Keratinocyte (primary cell): ENCODE data around the gene MED29. TPM values are rescaled to one million over a fixed set of nuclear protein-coding genes. Genes with fewer than 3 reads are reported as not detected.

Experiments used
- DNase-seq: peaks from one replicate; pipeline ENCODE4 v3.0.0-alpha.2; 2011; ENCODE audit warnings: low read depth, missing footprints, low spot score
- FAIRE-seq: peaks from 2 replicates; lab custom pipeline; 2011; peaks lifted over from hg19 to GRCh38; lab: Jason Lieb, UNC
- H2AFZ ChIP-seq: 2 replicates; pipeline ENCODE4 v1.6.0; 2012; ENCODE audit warnings: low read length, control low read depth, inconsistent platforms; ENCODE audit not compliant: control insufficient read depth
- H3K27ac ChIP-seq: 2 replicates; pipeline ENCODE4 v1.5.1; 2011; ENCODE audit warnings: low read length; ENCODE audit not compliant: control insufficient read depth, insufficient read depth
- H3K27me3 ChIP-seq: 3 replicates; pipeline ENCODE4 v1.6.0; 2011; ENCODE audit warnings: low read length; ENCODE audit not compliant: control insufficient read depth, insufficient read depth; ENCODE audit errors: extremely low read depth
- H3K36me3 ChIP-seq, 2 experiments: 2 replicates in 1 of 2; 3 replicates in 1 of 2; pipeline ENCODE4 v1.5.1; 2011; ENCODE audit warnings: low read length in 2 of 2, mild to moderate bottlenecking in 1 of 2; ENCODE audit not compliant: control insufficient read depth in 2 of 2, insufficient read depth in 2 of 2; ENCODE audit errors: extremely low read depth in 1 of 2
- H3K4me1 ChIP-seq: 3 replicates; pipeline ENCODE4 v1.5.1; 2011; ENCODE audit warnings: low read length; ENCODE audit not compliant: control insufficient read depth, insufficient read depth; ENCODE audit errors: extremely low read depth
- H3K4me2 ChIP-seq: 3 replicates; pipeline ENCODE4 v1.6.0; 2011; ENCODE audit warnings: low read depth, low read length; ENCODE audit not compliant: control insufficient read depth, insufficient read depth; ENCODE audit errors: extremely low read depth
- H3K4me3 ChIP-seq, 3 experiments: fragments of 200-600 bp in 1 of 3; sonication (generic) in 1 of 3; 2 replicates in 2 of 3; 3 replicates in 1 of 3; pipeline ENCODE4 v1.5.1; 2011 to 2016; ENCODE audit warnings: low read length in 3 of 3, mild to moderate bottlenecking in 3 of 3, control low read depth in 2 of 3, inconsistent platforms in 1 of 3, low read depth in 1 of 3, mixed read lengths in 1 of 3, mixed run types in 1 of 3, moderate library complexity in 1 of 3; ENCODE audit not compliant: control insufficient read depth in 2 of 3, insufficient read depth in 2 of 3; ENCODE audit errors: extremely low read depth in 1 of 3
- H3K79me2 ChIP-seq: 2 replicates; pipeline ENCODE4 v1.6.0; 2012; ENCODE audit warnings: low read length; ENCODE audit not compliant: control insufficient read depth, insufficient read depth
- H3K9ac ChIP-seq: 3 replicates; pipeline ENCODE4 v1.6.0; 2011; ENCODE audit warnings: low read length; ENCODE audit not compliant: control insufficient read depth, insufficient read depth; ENCODE audit errors: extremely low read depth
- H3K9me1 ChIP-seq: 3 replicates; pipeline ENCODE4 v1.6.0; 2011; ENCODE audit warnings: low read length; ENCODE audit not compliant: control insufficient read depth, insufficient read depth; ENCODE audit errors: extremely low read depth
- H3K9me3 ChIP-seq: 2 replicates; pipeline ENCODE4 v1.5.1; 2012; ENCODE audit warnings: low read depth, low read length; ENCODE audit not compliant: control insufficient read depth
- H4K20me1 ChIP-seq: 3 replicates; pipeline ENCODE4 v1.6.0; 2011; ENCODE audit warnings: low read length; ENCODE audit not compliant: control insufficient read depth, insufficient read depth; ENCODE audit errors: extremely low read depth
- EZH2 ChIP-seq: IDR thresholded peaks from one replicate; pipeline ENCODE4 v1.6.1; 2012; ENCODE audit warnings: inconsistent platforms, mild to moderate bottlenecking, low read length, moderate library complexity
- dilution Hi-C: fragments of 300-500 bp; cut with MboI; formaldehyde crosslinking; loops from one replicate; pipeline ENCODE4 v1.7.0; 2020; ENCODE audit warnings: low sequenced_read_pairs; ENCODE audit not compliant: extremely low pct_ligation_motif_present
- polyA plus RNA-seq, 5 experiments: library from polyadenylated mRNA; depleted of rRNA in 3 of 5; stranded (reverse) in 3 of 5; stranded (forward) in 1 of 5; unstranded in 1 of 5; fragments of >200 nt; gene quantifications; 1 replicate in 1 of 5; 2 replicates in 3 of 5; 3 replicates in 1 of 5; pipeline versions ENCODE4 v1.2.1 to v1.2.3, GENCODE V29; 2011 to 2012; ENCODE audit warnings: missing spikeins in 2 of 5, low read depth in 1 of 5, low replicate concordance in 1 of 5
- TF ChIP-seq, protein P1 (sequence below), 3 experiments: IDR thresholded peaks in 1 of 3; conservative IDR thresholded peaks in 1 of 3; optimal IDR thresholded peaks in 1 of 3; 2 replicates in 2 of 3; 3 replicates in 1 of 3; pipeline versions ENCODE3 to v1.5.1; 2011; ENCODE audit warnings: low read length in 3 of 3, mild to moderate bottlenecking in 3 of 3, moderate library complexity in 2 of 3, control low read depth in 1 of 3, inconsistent platforms in 1 of 3; ENCODE audit not compliant: insufficient read depth in 2 of 3; ENCODE audit errors: extremely low read depth in 1 of 3

MED29 gene
- polyA plus RNA-seq, 1 donor (not counting 4 experiments of a cell fraction or from before 2014, with no cell fraction given), result 14.7 TPM

DNA sequence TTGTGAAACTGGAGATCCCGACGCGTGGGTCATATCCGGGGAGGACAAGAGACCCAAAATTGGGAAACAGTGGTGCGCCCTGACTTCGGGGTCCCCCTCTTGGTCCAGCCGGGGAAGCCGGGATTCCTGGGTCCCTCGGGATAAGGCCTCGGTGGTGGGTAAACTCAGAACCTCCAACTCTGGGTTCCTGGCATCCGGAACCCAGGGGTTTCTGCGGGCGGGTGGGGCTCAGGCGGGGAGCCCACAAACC is 16.2 kb downstream of the MED29 start:
- TF ChIP-seq, protein P1, sequence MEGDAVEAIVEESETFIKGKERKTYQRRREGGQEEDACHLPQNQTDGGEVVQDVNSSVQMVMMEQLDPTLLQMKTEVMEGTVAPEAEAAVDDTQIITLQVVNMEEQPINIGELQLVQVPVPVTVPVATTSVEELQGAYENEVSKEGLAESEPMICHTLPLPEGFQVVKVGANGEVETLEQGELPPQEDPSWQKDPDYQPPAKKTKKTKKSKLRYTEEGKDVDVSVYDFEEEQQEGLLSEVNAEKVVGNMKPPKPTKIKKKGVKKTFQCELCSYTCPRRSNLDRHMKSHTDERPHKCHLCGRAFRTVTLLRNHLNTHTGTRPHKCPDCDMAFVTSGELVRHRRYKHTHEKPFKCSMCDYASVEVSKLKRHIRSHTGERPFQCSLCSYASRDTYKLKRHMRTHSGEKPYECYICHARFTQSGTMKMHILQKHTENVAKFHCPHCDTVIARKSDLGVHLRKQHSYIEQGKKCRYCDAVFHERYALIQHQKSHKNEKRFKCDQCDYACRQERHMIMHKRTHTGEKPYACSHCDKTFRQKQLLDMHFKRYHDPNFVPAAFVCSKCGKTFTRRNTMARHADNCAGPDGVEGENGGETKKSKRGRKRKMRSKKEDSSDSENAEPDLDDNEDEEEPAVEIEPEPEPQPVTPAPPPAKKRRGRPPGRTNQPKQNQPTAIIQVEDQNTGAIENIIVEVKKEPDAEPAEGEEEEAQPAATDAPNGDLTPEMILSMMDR (optimal IDR thresholded peaks at IDR 0.05 in 1 of 3, IDR thresholded peaks at IDR 0.05 in 1 of 3, conservative IDR thresholded peaks at IDR 0.05 in 1 of 3; ENCODE audit: extremely low read depth in 1 of 3, insufficient read depth in 2 of 3, low read length in 3 of 3), result no peak
- TF ChIP-seq EZH2, result no peak
- H3K36me3 ChIP-seq, result peaks cover 6 to 14% of the 10 kb centered on the region in 2 experiments
- peaks cover 33% of the 10 kb centered on the region for H3K4me1 ChIP-seq

DNA sequence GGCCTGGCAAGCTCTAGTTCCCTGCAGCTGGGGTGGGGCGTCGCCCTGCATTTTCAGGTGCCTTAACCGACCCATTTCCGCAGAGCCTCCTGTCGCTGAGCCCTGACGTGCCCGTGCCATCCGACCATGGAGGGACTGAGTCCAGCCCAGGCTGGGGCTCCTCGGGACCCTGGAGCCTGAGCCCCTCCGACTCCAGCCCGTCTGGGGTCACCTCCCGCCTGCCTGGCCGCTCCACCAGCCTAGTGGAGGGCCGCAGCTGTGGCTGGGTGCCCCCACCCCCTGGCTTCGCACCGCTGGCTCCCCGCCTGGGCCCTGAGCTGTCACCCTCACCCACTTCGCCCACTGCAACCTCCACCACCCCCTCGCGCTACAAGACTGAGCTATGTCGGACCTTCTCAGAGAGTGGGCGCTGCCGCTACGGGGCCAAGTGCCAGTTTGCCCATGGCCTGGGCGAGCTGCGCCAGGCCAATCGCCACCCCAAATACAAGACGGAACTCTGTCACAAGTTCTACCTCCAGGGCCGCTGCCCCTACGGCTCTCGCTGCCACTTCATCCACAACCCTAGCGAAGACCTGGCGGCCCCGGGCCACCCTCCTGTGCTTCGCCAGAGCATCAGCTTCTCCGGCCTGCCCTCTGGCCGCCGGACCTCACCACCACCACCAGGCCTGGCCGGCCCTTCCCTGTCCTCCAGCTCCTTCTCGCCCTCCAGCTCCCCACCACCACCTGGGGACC is 16.6 kb downstream of the MED29 start:
- DNase-seq (no peak), FAIRE-seq (no peak)
- Histone ChIP-seq H3K27me3 (no peaks in the 10 kb centered on the region), H3K9ac (peak overlapping the region; percentile 93), H3K4me2 (peak overlapping the region; percentile 88), H3K27ac (peak overlapping the region; percentile 88), H3K9me3 (no peaks in the 10 kb centered on the region), H3K4me3 (peak overlapping the region; percentile 75 to 85 (median 81)), H3K9me1 (no peaks in the 10 kb centered on the region), H2AFZ (no peak overlapping the region), H3K4me1 (peaks cover 31% of the 10 kb centered on the region), H3K36me3 (peaks cover 6 to 14% of the 10 kb centered on the region in 2 experiments), H3K79me2 (peaks cover 23% of the 10 kb centered on the region), H4K20me1 (peaks cover 4% of the 10 kb centered on the region)
- no peak for TF ChIP-seq EZH2
- TF ChIP-seq, protein P1 (optimal IDR thresholded peaks at IDR 0.05 in 1 of 3, IDR thresholded peaks at IDR 0.05 in 1 of 3, conservative IDR thresholded peaks at IDR 0.05 in 1 of 3; ENCODE audit: extremely low read depth in 1 of 3, insufficient read depth in 2 of 3, low read length in 3 of 3), result no peak
- dilution Hi-C loops, result no loop called here

More for the DNA sequence above, 16.2 kb downstream of the MED29 start:
- peak overlapping the region; percentile 75 to 85 (median 81) for H3K4me3 ChIP-seq
- H3K27ac ChIP-seq, result peak overlapping the region; percentile 88
- dilution Hi-C loops, result no loop called here
- DNase-seq (no peak), FAIRE-seq (no peak)
- H3K9me1 ChIP-seq, result no peaks in the 10 kb centered on the region
- no peaks in the 10 kb centered on the region for H3K27me3 ChIP-seq
- peaks cover 4% of the 10 kb centered on the region for H4K20me1 ChIP-seq
- peak overlapping the region; percentile 93 for H3K9ac ChIP-seq
- H3K79me2 ChIP-seq, result peaks cover 23% of the 10 kb centered on the region
- H2AFZ ChIP-seq, result no peak overlapping the region
- peak overlapping the region; percentile 88 for H3K4me2 ChIP-seq
- H3K9me3 ChIP-seq, result no peaks in the 10 kb centered on the region
